ENCODE results near the gene ZNF157.
"Not testable (repeated sequence)": the region's sequence is repeated elsewhere in the genome, so short reads cannot be mapped to it uniquely, and the experiment has no call there.

The ZNF157 gene

GRCh38 chrX:47370278-47370677, at the start of gene ZNF157:
Gene ZNF157, plus strand, starts transcription at chrX:47370578. Its CDS starts 91 bp downstream, at chrX:47370669.
- no peak for DNase-seq

- DNase-seq: peak; percentile 11
Observed at GRCh38 chrX:47321386-47321785, 49.0 kb upstream of the ZNF157 start.

GRCh38 chrX:47321823-47322371, 48.5 kb upstream of the ZNF157 start:
- DNase-seq: no peak

GRCh38 chrX:47327902-47328301, 42.5 kb upstream of the ZNF157 start:
- DNase-seq: no peak

- DNase-seq: not testable (repeated sequence)
Observed at GRCh38 chrX:47332729-47333128, 37.6 kb upstream of the ZNF157 start.

- DNase-seq: no peak
Observed at GRCh38 chrX:47351706-47352105, 18.7 kb upstream of the ZNF157 start.

GRCh38 chrX:47358387-47359065, 11.9 kb upstream of the ZNF157 start:
- no peak for DNase-seq

- no peak for DNase-seq
Observed at GRCh38 chrX:47360423-47361179, 9.8 kb upstream of the ZNF157 start.

GRCh38 chrX:47361538-47362511, 8.6 kb upstream of the ZNF157 start:
- DNase-seq: peak; percentile 95

- DNase-seq: peak; percentile 97
Observed at GRCh38 chrX:47366041-47366722, 4.2 kb upstream of the ZNF157 start.

GRCh38 chrX:47373198-47373597, 2.8 kb downstream of the ZNF157 start:
- no peak for DNase-seq

GRCh38 chrX:47380268-47380667, 9.9 kb downstream of the ZNF157 start:
- no peak for DNase-seq

- DNase-seq: not testable (repeated sequence)
Observed at GRCh38 chrX:47380837-47381236, 10.5 kb downstream of the ZNF157 start.

GRCh38 chrX:47384502-47384901, 14.1 kb downstream of the ZNF157 start:
- DNase-seq: peak; percentile 83

- no peak for DNase-seq
Observed at GRCh38 chrX:47390780-47391179, 20.4 kb downstream of the ZNF157 start.

- no peak for DNase-seq
Observed at GRCh38 chrX:47413179-47413594, 42.8 kb downstream of the ZNF157 start.

GRCh38 chrX:47420265-47420664, 49.9 kb downstream of the ZNF157 start:
- DNase-seq: no peak

GRCh38 chrX:47420962-47421361, 50.6 kb downstream of the ZNF157 start:
- DNase-seq: peak; percentile 43

GRCh38 chrX:47422444-47422843, 52.1 kb downstream of the ZNF157 start:
- DNase-seq: no peak

- DNase-seq: no peak
Observed at GRCh38 chrX:47430925-47431324, 60.5 kb downstream of the ZNF157 start.

GRCh38 chrX:47446431-47446830, 76.1 kb downstream of the ZNF157 start:
- no peak for DNase-seq

GRCh38 chrX:47446971-47447370, 76.6 kb downstream of the ZNF157 start:
- no peak for DNase-seq
